Parathyroid adenoma (tissue), 2 donors: ENCODE measurements around the gene FOXG1.

Experiments
- H2AFZ ChIP-seq: fragments of 300-600 bp; sonication (generic); one replicate; pipeline ENCODE4 v1.7.0; 2017; ENCODE audit warnings: antibody characterized with exemption, mild to moderate bottlenecking
- H3K27ac ChIP-seq: fragments of 300-600 bp; sonication (generic); one replicate; pipeline ENCODE4 v1.7.0; 2017
- H3K27me3 ChIP-seq: fragments of 300-600 bp; sonication (generic); one replicate; pipeline ENCODE4 v1.7.0; 2017; ENCODE audit warnings: low read length; ENCODE audit not compliant: control insufficient read depth, insufficient read depth
- H3K36me3 ChIP-seq: fragments of 300-600 bp; sonication (generic); one replicate; pipeline ENCODE4 v1.7.0; 2017; ENCODE audit warnings: low read length; ENCODE audit not compliant: control insufficient read depth, insufficient read depth
- H3K4me1 ChIP-seq: fragments of 300-600 bp; sonication (generic); one replicate; pipeline ENCODE4 v1.7.0; 2017; ENCODE audit warnings: control low read depth
- H3K4me2 ChIP-seq: fragments of 300-600 bp; sonication (generic); one replicate; pipeline ENCODE4 v1.7.0; 2017; ENCODE audit warnings: low read length
- H3K4me3 ChIP-seq: fragments of 300-600 bp; sonication (generic); one replicate; pipeline ENCODE4 v1.7.0; 2017; ENCODE audit warnings: low read depth, low read length
- H3K79me2 ChIP-seq: fragments of 300-600 bp; sonication (generic); one replicate; pipeline ENCODE4 v1.7.0; 2017; ENCODE audit warnings: control low read depth
- H3K9ac ChIP-seq: fragments of 300-600 bp; sonication (generic); one replicate; pipeline ENCODE4 v1.7.0; 2017; ENCODE audit warnings: mild to moderate bottlenecking
- H3K9me3 ChIP-seq: fragments of 300-600 bp; sonication (generic); one replicate; pipeline ENCODE4 v1.7.0; 2017; ENCODE audit warnings: low read length; ENCODE audit not compliant: control insufficient read depth
- CTCF ChIP-seq: fragments of 300-600 bp; sonication (generic); IDR thresholded peaks from one replicate; pipeline ENCODE4 v1.7.0; 2017; ENCODE audit warnings: antibody characterized with exemption, mild to moderate bottlenecking
- donor health status: primary hyperparathyroidism.

Gene FOXG1

DNA sequence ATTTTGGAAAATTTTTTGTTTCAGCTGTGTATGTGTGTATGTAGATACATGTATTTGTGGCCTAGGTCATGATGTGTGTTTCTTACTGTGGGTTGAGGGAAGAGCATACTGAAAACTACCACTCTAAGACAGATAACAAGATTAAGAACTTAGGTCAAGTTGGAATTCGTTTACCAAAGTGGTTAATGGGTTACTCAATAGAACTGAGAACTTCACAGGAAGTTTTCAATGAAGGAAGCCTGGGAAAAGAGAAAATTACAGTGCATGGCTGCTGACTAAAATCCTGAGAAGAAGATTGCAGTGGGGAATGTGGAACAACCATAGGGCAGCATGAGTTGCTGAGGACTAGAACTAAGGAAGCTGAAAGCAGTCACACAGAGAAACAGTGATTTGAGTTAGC lies 21.4 kb upstream of the FOXG1 start:
- TF ChIP-seq CTCF = no peak
- Histone ChIP-seq H3K27ac (no peak overlapping the region), H3K79me2 (no peaks in the 10 kb centered on the region), H3K9ac (no peak overlapping the region), H3K36me3 (no peaks in the 10 kb centered on the region), H3K9me3 (no peaks in the 10 kb centered on the region), H3K4me3 (no peak overlapping the region), H3K27me3 (no peaks in the 10 kb centered on the region), H2AFZ (no peak overlapping the region), H3K4me1 (no peaks in the 10 kb centered on the region), H3K4me2 (no peak overlapping the region)

DNA sequence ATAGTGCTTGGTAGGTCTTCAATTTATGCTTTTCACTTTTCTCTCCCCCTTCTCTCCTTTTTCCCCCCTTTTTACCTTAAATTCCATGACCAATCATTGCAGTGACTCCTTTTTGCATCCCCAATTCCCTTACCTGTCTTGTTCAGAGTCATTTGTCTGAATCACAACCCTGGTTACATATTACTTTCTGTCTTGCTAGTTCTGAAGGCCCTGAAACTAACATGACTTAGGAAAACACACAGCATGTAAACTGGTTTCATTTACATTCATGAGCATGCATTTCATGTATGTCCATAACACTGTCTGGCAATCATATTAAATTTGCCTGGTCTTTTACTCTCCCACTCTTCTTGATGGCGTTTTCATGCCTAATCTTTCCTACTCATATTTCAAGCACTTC lies 20.3 kb upstream of the FOXG1 start:
- no peaks in the 10 kb centered on the region for H3K36me3 ChIP-seq
- H3K4me1 ChIP-seq = no peaks in the 10 kb centered on the region
- H3K4me2 ChIP-seq = no peak overlapping the region
- no peak overlapping the region for H3K4me3 ChIP-seq
- H3K9me3 ChIP-seq = no peaks in the 10 kb centered on the region
- H2AFZ ChIP-seq = no peak overlapping the region
- no peak overlapping the region for H3K9ac ChIP-seq
- no peaks in the 10 kb centered on the region for H3K27me3 ChIP-seq
- no peaks in the 10 kb centered on the region for H3K79me2 ChIP-seq
- no peak for TF ChIP-seq CTCF
- H3K27ac ChIP-seq = no peak overlapping the region

DNA sequence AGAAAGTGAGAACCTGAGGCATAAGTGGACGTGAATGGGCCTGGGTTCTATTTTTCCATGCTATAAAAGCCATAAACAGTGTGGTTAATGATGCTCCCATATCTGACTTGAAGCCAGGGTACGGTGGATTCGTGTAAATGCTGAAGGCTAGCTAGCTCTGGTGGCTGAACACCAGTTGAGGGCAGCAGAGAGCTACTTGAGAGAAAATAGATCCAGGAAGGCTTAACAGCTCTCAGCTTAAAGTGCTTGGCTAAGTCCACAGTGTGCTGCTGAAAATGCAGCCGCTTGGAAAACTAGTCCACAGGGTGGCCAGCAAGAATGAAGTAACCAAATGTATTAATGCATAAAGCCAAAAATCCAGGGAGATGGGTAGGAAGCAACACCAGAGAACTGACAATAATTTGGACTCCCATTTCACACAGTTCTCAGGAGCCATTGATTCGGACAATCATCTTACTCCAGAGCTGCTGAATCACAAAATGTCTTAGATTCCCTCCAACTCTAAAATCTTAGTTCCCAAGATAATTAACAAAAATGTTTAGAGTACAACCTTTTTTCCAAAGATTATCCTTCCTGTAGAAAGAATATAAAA lies 15.0 kb upstream of the FOXG1 start:
- peak; percentile 37 for TF ChIP-seq CTCF
- Histone ChIP-seq H2AFZ (no peak overlapping the region), H3K36me3 (no peaks in the 10 kb centered on the region), H3K27me3 (no peaks in the 10 kb centered on the region), H3K9ac (no peak overlapping the region), H3K4me1 (no peaks in the 10 kb centered on the region), H3K4me3 (no peak overlapping the region), H3K9me3 (no peaks in the 10 kb centered on the region), H3K27ac (no peak overlapping the region), H3K4me2 (no peak overlapping the region), H3K79me2 (no peaks in the 10 kb centered on the region)

DNA sequence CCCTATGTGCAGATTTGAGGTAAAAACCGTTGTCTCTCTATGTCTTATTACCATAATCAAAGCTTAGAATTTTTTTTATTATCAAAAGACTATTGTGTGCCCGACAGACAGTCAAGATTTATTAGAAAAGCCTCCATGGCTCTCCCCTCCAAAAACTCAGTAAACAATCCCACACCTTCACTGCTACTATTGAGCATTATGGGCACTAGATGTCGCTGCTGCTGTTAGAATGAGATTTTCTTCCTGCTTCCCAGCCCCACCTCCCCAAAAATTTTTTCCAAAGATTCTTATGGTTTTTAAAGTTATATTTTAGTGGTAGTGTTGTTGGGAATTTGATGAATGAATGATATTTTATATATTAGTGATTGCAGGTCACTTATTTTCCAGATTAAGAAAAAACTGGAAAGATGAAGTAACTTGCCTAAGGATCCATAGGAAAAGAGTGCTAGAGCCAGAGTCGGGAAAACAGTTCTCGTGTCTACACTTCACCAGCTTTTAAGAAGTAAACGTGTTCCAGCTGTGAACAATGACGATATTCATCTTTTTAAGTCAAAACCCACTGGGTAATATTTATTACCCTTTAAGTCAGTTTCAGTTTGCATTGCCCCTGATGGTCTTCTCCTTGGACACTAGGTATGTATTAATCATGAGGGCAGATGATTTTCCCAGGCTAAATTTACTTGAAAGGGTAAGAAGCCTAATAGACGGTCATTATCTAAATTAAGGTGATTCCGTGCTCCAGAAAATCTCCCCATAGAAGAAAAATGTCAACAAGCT lies 12.2 kb upstream of the FOXG1 start:
- Histone ChIP-seq H3K4me3 (no peak overlapping the region), H3K27me3 (no peaks in the 10 kb centered on the region), H3K4me2 (no peak overlapping the region), H3K36me3 (no peaks in the 10 kb centered on the region), H3K79me2 (no peaks in the 10 kb centered on the region), H3K9me3 (no peaks in the 10 kb centered on the region), H3K27ac (no peak overlapping the region), H3K4me1 (no peaks in the 10 kb centered on the region), H3K9ac (no peak overlapping the region), H2AFZ (no peak overlapping the region)
- peak; percentile 63 for TF ChIP-seq CTCF
